Activated naive CD4-positive, alpha-beta T cell treated with anti-CD3 and anti-CD28 coated beads, Interleukin-2, amount 50 U/mL, for 24 hours (primary cell): ENCODE measurements around the gene LINC00305.

ENCODE experiments used
- H3K27ac Mint-ChIP-seq: one replicate; pipeline ENCODE4 v1.8.0; 2021; ENCODE audit warnings: mild to moderate bottlenecking, mixed read lengths
- H3K27me3 Mint-ChIP-seq: one replicate; pipeline ENCODE4 v1.8.0; 2021; ENCODE audit warnings: mixed read lengths
- H3K36me3 Mint-ChIP-seq: one replicate; pipeline ENCODE4 v1.8.0; 2021; ENCODE audit warnings: mixed read lengths
- H3K4me1 Mint-ChIP-seq: one replicate; pipeline ENCODE4 v1.8.0; 2021; ENCODE audit warnings: mixed read lengths
- H3K4me3 Mint-ChIP-seq: one replicate; pipeline ENCODE4 v1.8.0; 2021; ENCODE audit warnings: mild to moderate bottlenecking, mixed read lengths
- H3K9me3 Mint-ChIP-seq: one replicate; pipeline ENCODE4 v1.8.0; 2021; ENCODE audit warnings: mixed read lengths

LINC00305 gene

GRCh38 chr18:64134044-64134747 lies 14.7 kb downstream of the LINC00305 start:
- Mint-ChIP-seq H3K9me3 (no peaks in the 10 kb centered on the region), H3K27ac (no peak overlapping the region), H3K36me3 (no peaks in the 10 kb centered on the region), H3K27me3 (peaks cover 2% of the 10 kb centered on the region), H3K4me3 (no peak overlapping the region), H3K4me1 (no peaks in the 10 kb centered on the region)

- Mint-ChIP-seq H3K27ac (no peak overlapping the region), H3K36me3 (no peaks in the 10 kb centered on the region), H3K9me3 (no peaks in the 10 kb centered on the region), H3K4me1 (no peaks in the 10 kb centered on the region), H3K27me3 (peaks cover 2% of the 10 kb centered on the region), H3K4me3 (no peak overlapping the region)
Measured at GRCh38 chr18:64132871-64133270, 16.0 kb downstream of the LINC00305 start.

DNA sequence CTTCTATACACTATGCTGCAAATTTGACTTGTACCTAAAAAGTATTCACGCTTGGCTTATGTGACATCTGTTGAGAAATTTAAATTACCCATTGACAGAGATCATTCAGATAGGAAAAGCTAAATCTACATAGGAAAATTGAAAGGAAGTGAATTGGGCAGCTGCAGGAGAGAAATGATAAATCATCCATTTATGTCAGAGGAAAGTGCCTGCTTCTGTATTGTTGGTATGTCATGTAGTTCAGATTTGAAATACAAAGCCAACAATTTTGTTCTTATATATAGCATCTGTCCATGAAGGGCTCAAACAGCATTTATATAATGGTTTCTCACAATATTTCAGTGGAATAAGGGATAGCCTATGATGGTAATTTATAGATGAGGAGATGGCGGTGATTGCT lies 17.6 kb downstream of the LINC00305 start:
- H3K4me3 Mint-ChIP-seq: no peak overlapping the region
- peaks cover 2% of the 10 kb centered on the region for H3K27me3 Mint-ChIP-seq
- no peak overlapping the region for H3K27ac Mint-ChIP-seq
- no peaks in the 10 kb centered on the region for H3K36me3 Mint-ChIP-seq
- H3K4me1 Mint-ChIP-seq: no peaks in the 10 kb centered on the region
- H3K9me3 Mint-ChIP-seq: no peaks in the 10 kb centered on the region

GRCh38 chr18:64127172-64127571 lies 21.7 kb downstream of the LINC00305 start:
- Mint-ChIP-seq H3K27me3 (peaks cover 2% of the 10 kb centered on the region), H3K36me3 (no peaks in the 10 kb centered on the region), H3K9me3 (no peaks in the 10 kb centered on the region), H3K4me3 (no peak overlapping the region), H3K4me1 (no peaks in the 10 kb centered on the region), H3K27ac (no peak overlapping the region)

GRCh38 chr18:64119916-64120315 lies 29.0 kb downstream of the LINC00305 start:
- Mint-ChIP-seq H3K4me1 (no peaks in the 10 kb centered on the region), H3K27ac (no peak overlapping the region), H3K27me3 (peaks cover 2% of the 10 kb centered on the region), H3K36me3 (no peaks in the 10 kb centered on the region), H3K9me3 (no peaks in the 10 kb centered on the region), H3K4me3 (no peak overlapping the region)

DNA sequence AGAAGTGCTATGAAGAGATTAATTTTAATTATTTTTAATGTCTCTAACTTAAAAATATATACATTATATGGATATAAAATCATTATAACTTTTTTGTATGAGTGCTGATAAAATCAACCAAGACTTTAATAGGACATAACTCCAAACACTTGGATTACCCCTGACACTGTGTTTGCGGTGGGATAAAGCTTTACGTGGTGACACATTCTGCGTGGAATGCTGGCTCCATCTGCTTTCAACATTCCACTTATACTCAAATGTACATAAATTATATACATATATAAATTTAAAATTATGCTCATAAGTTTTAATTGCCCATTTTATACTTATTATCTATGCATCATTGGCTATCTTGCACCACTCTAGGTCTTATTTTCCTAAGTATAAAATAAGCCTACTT lies 30.5 kb downstream of the LINC00305 start:
- Mint-ChIP-seq H3K4me3 (no peak overlapping the region), H3K36me3 (no peaks in the 10 kb centered on the region), H3K4me1 (no peaks in the 10 kb centered on the region)

DNA sequence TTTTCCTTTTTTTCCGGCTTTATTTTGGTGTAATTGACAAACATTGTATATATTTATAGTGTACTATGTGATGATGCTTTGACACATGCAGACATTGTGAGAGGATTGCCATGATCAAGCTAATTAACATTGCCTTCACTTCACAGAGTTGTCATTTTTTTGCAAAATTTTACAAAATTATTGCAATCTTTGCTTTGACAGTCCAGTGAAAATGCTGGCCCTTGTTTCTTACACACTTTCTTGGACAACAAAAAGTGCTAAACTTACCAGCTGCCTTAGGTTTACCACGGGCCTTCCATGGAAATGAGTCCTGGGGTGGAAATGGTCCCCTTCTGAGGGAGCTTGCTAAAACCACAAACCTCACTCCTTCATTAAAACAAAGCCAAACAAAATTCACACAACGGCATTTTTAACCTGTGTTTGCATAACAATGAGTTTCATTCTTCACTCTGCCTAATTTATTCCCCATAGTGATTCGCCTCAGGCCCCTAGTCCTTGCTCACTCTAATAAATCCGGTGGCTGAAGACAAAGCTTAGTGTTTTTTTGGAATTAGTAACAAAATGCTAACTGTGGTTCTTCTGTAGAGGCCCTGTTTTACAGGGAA lies 32.2 kb downstream of the LINC00305 start:
- no peak overlapping the region for H3K4me3 Mint-ChIP-seq
- no peaks in the 10 kb centered on the region for H3K27me3 Mint-ChIP-seq
- no peaks in the 10 kb centered on the region for H3K9me3 Mint-ChIP-seq
- no peaks in the 10 kb centered on the region for H3K36me3 Mint-ChIP-seq
- no peaks in the 10 kb centered on the region for H3K4me1 Mint-ChIP-seq
- no peak overlapping the region for H3K27ac Mint-ChIP-seq

More for the DNA sequence above, 30.5 kb downstream of the LINC00305 start:
- Mint-ChIP-seq H3K27me3 (peaks cover 2% of the 10 kb centered on the region), H3K27ac (no peak overlapping the region), H3K9me3 (no peaks in the 10 kb centered on the region)

GRCh38 chr18:64115881-64116280 lies 33.0 kb downstream of the LINC00305 start:
- Mint-ChIP-seq H3K27me3 (no peaks in the 10 kb centered on the region), H3K27ac (no peak overlapping the region), H3K9me3 (no peaks in the 10 kb centered on the region), H3K4me1 (no peaks in the 10 kb centered on the region), H3K36me3 (no peaks in the 10 kb centered on the region), H3K4me3 (no peak overlapping the region)

GRCh38 chr18:64111950-64112349 lies 36.9 kb downstream of the LINC00305 start:
- no peak overlapping the region for H3K27ac Mint-ChIP-seq
- no peaks in the 10 kb centered on the region for H3K4me1 Mint-ChIP-seq
- H3K27me3 Mint-ChIP-seq: peaks cover 2% of the 10 kb centered on the region
- H3K36me3 Mint-ChIP-seq: no peaks in the 10 kb centered on the region
- H3K4me3 Mint-ChIP-seq: no peak overlapping the region
- peaks cover 4% of the 10 kb centered on the region for H3K9me3 Mint-ChIP-seq

DNA sequence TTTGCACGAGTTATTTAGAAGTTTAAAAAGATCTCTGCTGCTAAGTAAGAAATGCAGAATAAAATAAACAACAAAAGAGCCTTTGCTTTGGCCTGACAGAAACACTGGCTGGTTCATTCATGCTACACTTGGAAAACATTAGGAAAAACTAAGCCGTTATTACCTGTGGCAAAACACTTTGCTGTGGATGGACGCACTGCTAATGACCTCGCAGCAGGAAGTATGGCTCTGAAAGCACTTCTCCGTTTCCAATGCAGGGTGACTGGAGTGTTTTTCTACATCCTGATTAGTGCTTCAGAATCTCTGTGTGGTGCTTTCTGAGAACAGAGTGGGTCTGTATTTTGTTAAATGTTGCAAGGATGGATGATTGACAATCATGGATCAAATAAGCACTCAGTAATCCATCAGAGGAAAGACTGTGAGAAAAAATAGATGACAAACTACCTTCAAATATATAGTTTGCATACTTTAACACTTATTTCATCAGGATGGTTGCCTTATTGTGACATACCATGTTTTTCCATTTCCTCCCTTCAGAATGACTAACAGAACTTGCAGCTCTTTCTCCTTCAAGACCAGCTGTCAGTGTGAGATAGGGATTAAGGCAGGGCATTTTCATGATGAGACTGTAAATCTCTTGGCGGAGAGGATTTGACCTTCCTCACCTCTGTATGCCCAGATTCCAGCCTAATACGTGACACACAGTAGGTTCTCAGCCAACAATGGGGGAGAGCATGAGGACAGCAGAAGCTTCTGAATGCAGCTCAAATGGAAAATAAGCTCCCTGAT lies 38.0 kb downstream of the LINC00305 start:
- no peak overlapping the region for H3K27ac Mint-ChIP-seq
- H3K4me1 Mint-ChIP-seq: no peaks in the 10 kb centered on the region
- no peaks in the 10 kb centered on the region for H3K36me3 Mint-ChIP-seq

GRCh38 chr18:64103986-64104385 lies 44.9 kb downstream of the LINC00305 start:
- H3K27me3 Mint-ChIP-seq: peaks cover 2% of the 10 kb centered on the region
- H3K9me3 Mint-ChIP-seq: peaks cover 5% of the 10 kb centered on the region
- H3K4me1 Mint-ChIP-seq: no peaks in the 10 kb centered on the region
- no peaks in the 10 kb centered on the region for H3K36me3 Mint-ChIP-seq
- H3K4me3 Mint-ChIP-seq: no peak overlapping the region
- no peak overlapping the region for H3K27ac Mint-ChIP-seq

More for the DNA sequence above, 38.0 kb downstream of the LINC00305 start:
- Mint-ChIP-seq H3K4me3 (no peak overlapping the region), H3K9me3 (peaks cover 5% of the 10 kb centered on the region), H3K27me3 (peaks cover 2% of the 10 kb centered on the region)

GRCh38 chr18:64100116-64100922 lies 48.6 kb downstream of the LINC00305 start:
- no peaks in the 10 kb centered on the region for H3K36me3 Mint-ChIP-seq
- H3K4me3 Mint-ChIP-seq: no peak overlapping the region
- H3K4me1 Mint-ChIP-seq: no peaks in the 10 kb centered on the region
- H3K27ac Mint-ChIP-seq: no peak overlapping the region
- no peaks in the 10 kb centered on the region for H3K9me3 Mint-ChIP-seq
- peaks cover 2% of the 10 kb centered on the region for H3K27me3 Mint-ChIP-seq

DNA sequence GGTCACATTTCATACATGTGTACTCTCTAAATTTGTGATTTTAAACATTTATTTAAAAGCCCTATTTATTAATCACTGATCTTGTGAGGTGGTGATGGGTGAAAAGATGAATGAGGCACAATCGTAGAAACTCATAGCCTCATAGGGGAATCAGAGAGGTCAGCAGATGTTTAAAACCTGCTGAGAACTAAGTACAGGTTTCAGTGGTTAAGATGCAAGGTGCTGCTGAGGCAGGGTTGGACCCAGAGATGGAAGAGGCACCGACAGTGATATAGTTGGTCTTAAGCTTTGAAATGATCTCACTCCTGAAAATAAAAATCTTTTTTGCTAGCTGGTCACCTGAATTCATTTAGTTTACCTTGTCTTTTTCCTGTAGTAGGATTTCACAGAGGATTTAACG lies 49.6 kb downstream of the LINC00305 start:
- Mint-ChIP-seq H3K27me3 (peaks cover 4% of the 10 kb centered on the region), H3K4me1 (no peaks in the 10 kb centered on the region), H3K9me3 (no peaks in the 10 kb centered on the region), H3K27ac (no peak overlapping the region), H3K36me3 (no peaks in the 10 kb centered on the region), H3K4me3 (no peak overlapping the region)

- H3K9me3 Mint-ChIP-seq: no peaks in the 10 kb centered on the region
- H3K27ac Mint-ChIP-seq: no peak overlapping the region
- H3K4me1 Mint-ChIP-seq: no peaks in the 10 kb centered on the region
- H3K27me3 Mint-ChIP-seq: peaks cover 10% of the 10 kb centered on the region
- H3K36me3 Mint-ChIP-seq: no peaks in the 10 kb centered on the region
- no peak overlapping the region for H3K4me3 Mint-ChIP-seq
Measured at GRCh38 chr18:64097497-64097896, 51.4 kb downstream of the LINC00305 start.

GRCh38 chr18:64095056-64095455 lies 53.8 kb downstream of the LINC00305 start:
- Mint-ChIP-seq H3K4me1 (no peaks in the 10 kb centered on the region), H3K27me3 (peaks cover 10% of the 10 kb centered on the region), H3K27ac (no peak overlapping the region), H3K9me3 (no peaks in the 10 kb centered on the region), H3K4me3 (no peak overlapping the region), H3K36me3 (no peaks in the 10 kb centered on the region)
